ENCODE data around the gene RTN4RL1.
"Not testable (repeated sequence)": the region's sequence is repeated elsewhere in the genome, so short reads cannot be mapped to it uniquely, and the experiment has no call there.

Gene RTN4RL1

DNA sequence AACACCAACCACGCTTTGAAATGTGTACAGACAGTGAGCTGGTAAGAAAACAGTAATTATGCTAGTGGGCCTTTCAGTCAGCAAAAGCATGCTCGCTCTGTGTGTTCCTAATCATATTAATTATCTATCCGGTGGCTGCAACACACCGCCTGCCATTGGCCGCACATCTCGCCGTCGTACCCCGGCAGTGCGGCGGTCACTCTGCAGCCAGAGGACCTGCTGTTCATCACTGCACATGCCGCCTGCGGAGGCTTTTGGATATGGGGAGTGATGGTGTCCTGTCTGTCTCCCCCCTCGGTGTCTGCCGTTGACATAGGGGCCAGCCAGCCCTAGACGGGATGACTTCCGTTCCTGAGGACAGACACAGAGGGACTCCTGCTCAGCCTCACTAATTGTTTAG, 126.8 kb downstream of the RTN4RL1 start:
- no peaks in the 10 kb centered on the region for H3K9me2 ChIP-seq (replicated peaks; ENCODE audit: insufficient read depth, low read length)
- H3K9ac ChIP-seq (ENCODE audit: low read length) = no peak overlapping the region
- TF ChIP-seq, protein P1, sequence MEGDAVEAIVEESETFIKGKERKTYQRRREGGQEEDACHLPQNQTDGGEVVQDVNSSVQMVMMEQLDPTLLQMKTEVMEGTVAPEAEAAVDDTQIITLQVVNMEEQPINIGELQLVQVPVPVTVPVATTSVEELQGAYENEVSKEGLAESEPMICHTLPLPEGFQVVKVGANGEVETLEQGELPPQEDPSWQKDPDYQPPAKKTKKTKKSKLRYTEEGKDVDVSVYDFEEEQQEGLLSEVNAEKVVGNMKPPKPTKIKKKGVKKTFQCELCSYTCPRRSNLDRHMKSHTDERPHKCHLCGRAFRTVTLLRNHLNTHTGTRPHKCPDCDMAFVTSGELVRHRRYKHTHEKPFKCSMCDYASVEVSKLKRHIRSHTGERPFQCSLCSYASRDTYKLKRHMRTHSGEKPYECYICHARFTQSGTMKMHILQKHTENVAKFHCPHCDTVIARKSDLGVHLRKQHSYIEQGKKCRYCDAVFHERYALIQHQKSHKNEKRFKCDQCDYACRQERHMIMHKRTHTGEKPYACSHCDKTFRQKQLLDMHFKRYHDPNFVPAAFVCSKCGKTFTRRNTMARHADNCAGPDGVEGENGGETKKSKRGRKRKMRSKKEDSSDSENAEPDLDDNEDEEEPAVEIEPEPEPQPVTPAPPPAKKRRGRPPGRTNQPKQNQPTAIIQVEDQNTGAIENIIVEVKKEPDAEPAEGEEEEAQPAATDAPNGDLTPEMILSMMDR (IDR thresholded peaks at IDR 0.05; ENCODE audit: insufficient read depth, low read length, poor library complexity, severe bottlenecking) = no peak
- TF ChIP-seq EZH2phosphoT487 (conservative IDR thresholded peaks at IDR 0.05; ENCODE audit: low read length) = no peak
- H3K4me2 ChIP-seq (ENCODE audit: low read depth, low read length, poor library complexity, severe bottlenecking) = no peak overlapping the region
- H2AFZ ChIP-seq (ENCODE audit: low read depth, low read length, severe bottlenecking) = no peak overlapping the region
- H3K27me3 ChIP-seq (ENCODE audit: low read length) = no peaks in the 10 kb centered on the region
- H3F3A ChIP-seq (ENCODE audit: insufficient read depth) = no peaks in the 10 kb centered on the region
- H4K20me1 ChIP-seq (ENCODE audit: low read depth, low read length) = no peaks in the 10 kb centered on the region
- no peak overlapping the region for H3K27ac ChIP-seq (ENCODE audit: low read depth, low read length)
- H3K9me3 ChIP-seq (ENCODE audit: insufficient read depth, low read length) = no peaks in the 10 kb centered on the region
- H3K4me3 ChIP-seq (ENCODE audit: insufficient read depth, low read length, poor library complexity, severe bottlenecking) = no peak overlapping the region
- peaks cover 14% of the 10 kb centered on the region; the same call in 1 of the 2 replicates for H3K36me3 ChIP-seq (ENCODE audit: low read length)
- H3K79me2 ChIP-seq (ENCODE audit: insufficient read depth, low read length) = no peaks in the 10 kb centered on the region

DNA sequence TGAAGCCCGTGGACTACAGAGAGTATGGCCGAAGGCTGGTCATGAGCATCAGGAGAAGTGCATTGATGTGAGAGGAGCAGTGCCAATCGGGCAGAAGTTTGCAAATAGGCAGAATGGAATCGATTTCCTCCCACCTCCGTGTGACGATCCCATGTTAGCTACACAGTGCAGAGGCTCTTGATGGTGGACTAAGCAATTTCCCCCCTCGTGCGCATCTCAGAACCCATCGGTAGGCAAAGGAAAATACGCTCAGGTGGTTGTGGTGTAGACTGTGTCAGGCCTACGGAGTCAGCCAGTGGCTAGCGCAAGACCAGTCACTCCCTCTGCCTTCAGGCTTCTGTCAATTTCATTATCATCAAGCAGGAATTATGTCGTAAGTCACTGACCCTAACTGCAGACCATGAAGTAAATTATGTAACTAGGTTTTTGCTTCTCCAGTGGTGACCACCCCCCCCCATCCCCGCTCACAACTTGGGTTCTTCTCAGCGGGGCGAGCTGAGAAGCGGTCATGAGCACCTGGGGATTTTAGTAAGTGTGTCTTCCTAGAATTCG, 128.0 kb downstream of the RTN4RL1 start:
- Histone ChIP-seq H3K4me2 (ENCODE audit: low read depth, low read length, poor library complexity, severe bottlenecking) (no peak overlapping the region), H4K20me1 (ENCODE audit: low read depth, low read length) (no peaks in the 10 kb centered on the region), H3K27me3 (ENCODE audit: low read length) (no peaks in the 10 kb centered on the region), H3K36me3 (ENCODE audit: low read length) (peaks cover 23% of the 10 kb centered on the region; the same call in 1 of the 2 replicates), H3K9me3 (ENCODE audit: insufficient read depth, low read length) (no peaks in the 10 kb centered on the region), H3K79me2 (ENCODE audit: insufficient read depth, low read length) (no peaks in the 10 kb centered on the region), H3K9me2 (replicated peaks; ENCODE audit: insufficient read depth, low read length) (no peaks in the 10 kb centered on the region), H3F3A (ENCODE audit: insufficient read depth) (no peaks in the 10 kb centered on the region), H3K27ac (ENCODE audit: low read depth, low read length) (no peak overlapping the region), H3K4me3 (ENCODE audit: insufficient read depth, low read length, poor library complexity, severe bottlenecking) (no peak overlapping the region), H2AFZ (ENCODE audit: low read depth, low read length, severe bottlenecking) (no peak overlapping the region), H3K9ac (ENCODE audit: low read length) (no peak overlapping the region)
- no peak for TF ChIP-seq EZH2phosphoT487 (conservative IDR thresholded peaks at IDR 0.05; ENCODE audit: low read length)
- TF ChIP-seq, protein P1 (IDR thresholded peaks at IDR 0.05; ENCODE audit: insufficient read depth, low read length, poor library complexity, severe bottlenecking) = no peak

DNA sequence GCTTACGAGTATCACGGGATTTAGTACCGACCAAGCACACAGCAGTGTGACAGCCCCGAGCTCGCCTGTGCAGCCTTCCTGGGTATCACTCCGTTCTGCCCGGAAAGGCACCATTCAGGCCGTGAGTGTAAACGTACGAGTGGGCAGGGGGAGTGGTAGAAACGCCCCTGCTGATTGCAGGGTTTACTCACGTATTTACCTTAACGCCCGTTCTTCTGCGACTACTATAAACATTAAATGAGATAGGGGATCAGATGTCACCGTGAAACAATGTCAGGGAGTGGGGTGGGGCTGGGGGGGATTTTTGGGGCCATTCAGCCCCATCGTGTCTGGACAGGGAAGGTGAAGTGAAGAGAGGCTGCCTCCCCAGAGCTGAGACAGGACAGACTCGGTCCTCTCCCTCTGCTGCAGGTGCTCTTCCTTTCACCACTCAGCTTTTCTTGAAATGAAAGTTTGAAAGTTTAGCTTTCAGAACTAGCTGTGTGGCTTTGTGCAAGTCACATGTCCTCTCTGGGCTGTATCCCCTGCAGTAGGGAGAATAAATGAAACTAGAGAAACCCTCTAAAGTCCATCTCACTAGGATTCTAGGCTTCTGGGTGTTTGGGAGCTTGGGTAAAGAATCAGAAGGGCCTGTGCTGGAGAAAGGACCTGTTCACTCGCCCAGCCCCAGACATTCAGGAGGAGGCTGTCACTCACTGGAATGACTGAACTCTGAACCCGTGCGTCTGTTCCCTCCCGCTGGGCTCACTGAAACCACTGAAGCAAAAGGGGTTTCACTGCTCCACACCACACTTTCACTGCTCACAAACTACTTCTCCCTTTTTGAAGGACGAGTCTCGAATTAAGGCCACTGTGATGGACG, 128.7 kb downstream of the RTN4RL1 start:
- TF ChIP-seq EZH2phosphoT487 (conservative IDR thresholded peaks at IDR 0.05; ENCODE audit: low read length) = no peak
- TF ChIP-seq, protein P1 (IDR thresholded peaks at IDR 0.05; ENCODE audit: insufficient read depth, low read length, poor library complexity, severe bottlenecking) = no peak
- no peak overlapping the region for H3K9ac ChIP-seq (ENCODE audit: low read length)
- no peak overlapping the region for H3K4me2 ChIP-seq (ENCODE audit: low read depth, low read length, poor library complexity, severe bottlenecking)

DNA sequence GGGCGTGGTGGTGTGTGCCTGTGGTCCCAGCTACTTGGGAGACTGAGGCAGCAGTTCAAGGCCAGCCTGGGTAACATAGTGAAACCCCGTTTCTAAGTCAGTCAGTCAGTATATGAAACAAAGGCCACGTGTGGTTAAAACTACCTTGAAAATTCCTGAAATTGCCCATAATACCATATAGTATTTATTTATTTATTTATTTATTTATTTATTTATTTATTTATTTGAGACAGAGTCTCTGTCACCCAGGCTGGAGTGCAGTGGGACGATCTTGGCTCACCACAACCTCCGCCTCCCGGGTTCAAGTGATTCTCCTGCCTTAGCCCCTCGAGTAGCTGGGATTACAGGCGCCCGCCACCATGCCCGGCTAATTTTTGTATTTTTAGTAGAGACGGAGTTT, 129.7 kb downstream of the RTN4RL1 start:
- H2AFZ ChIP-seq (ENCODE audit: low read depth, low read length, severe bottlenecking); H3K4me3 ChIP-seq (ENCODE audit: insufficient read depth, low read length, poor library complexity, severe bottlenecking); H3F3A ChIP-seq (ENCODE audit: insufficient read depth); H3K4me2 ChIP-seq (ENCODE audit: low read depth, low read length, poor library complexity, severe bottlenecking); H3K27me3 ChIP-seq (ENCODE audit: low read length); H3K9me3 ChIP-seq (ENCODE audit: insufficient read depth, low read length); H3K27ac ChIP-seq (ENCODE audit: low read depth, low read length); H4K20me1 ChIP-seq (ENCODE audit: low read depth, low read length); H3K9me2 ChIP-seq (replicated peaks; ENCODE audit: insufficient read depth, low read length); H3K79me2 ChIP-seq (ENCODE audit: insufficient read depth, low read length); H3K9ac ChIP-seq (ENCODE audit: low read length): not testable (repeated sequence)
- H3K36me3 ChIP-seq (ENCODE audit: low read length) = peaks cover 27% of the 10 kb centered on the region; the same call in 1 of the 2 replicates

More for the DNA sequence above, 128.7 kb downstream of the RTN4RL1 start:
- H3K4me3 ChIP-seq (ENCODE audit: insufficient read depth, low read length, poor library complexity, severe bottlenecking) = no peak overlapping the region
- H3K27me3 ChIP-seq (ENCODE audit: low read length) = no peaks in the 10 kb centered on the region
- no peaks in the 10 kb centered on the region for H3K9me3 ChIP-seq (ENCODE audit: insufficient read depth, low read length)
- H2AFZ ChIP-seq (ENCODE audit: low read depth, low read length, severe bottlenecking) = no peak overlapping the region
- H3K9me2 ChIP-seq (replicated peaks; ENCODE audit: insufficient read depth, low read length) = no peaks in the 10 kb centered on the region
- H3K79me2 ChIP-seq (ENCODE audit: insufficient read depth, low read length) = no peaks in the 10 kb centered on the region
- no peak overlapping the region for H3K27ac ChIP-seq (ENCODE audit: low read depth, low read length)
- H3F3A ChIP-seq (ENCODE audit: insufficient read depth) = no peaks in the 10 kb centered on the region
- H4K20me1 ChIP-seq (ENCODE audit: low read depth, low read length) = no peaks in the 10 kb centered on the region
- peaks cover 24% of the 10 kb centered on the region; the same call in 1 of the 2 replicates for H3K36me3 ChIP-seq (ENCODE audit: low read length)

Data from SU-DHL-6 (cell line).